Smooth muscle cell (in vitro differentiated cells): ENCODE results near the gene FNIP1. TPM values are rescaled to one million over a fixed set of nuclear protein-coding genes. Genes with fewer than 3 reads are reported as not detected.
"Not testable (repeated sequence)": the region's sequence is repeated elsewhere in the genome, so short reads cannot be mapped to it uniquely, and the experiment has no call there.

Experiments used
- DNase-seq: peaks from one replicate; lab custom pipeline; 2025; ENCODE audit not compliant: unreplicated experiment; lab: John Stamatoyannopoulos, UW
- H2AFZ ChIP-seq: fragments of 200-600 bp; sonication (generic); 2 replicates; pipeline ENCODE4 v1.6.0; 2016; ENCODE audit warnings: antibody characterized with exemption, low read depth, mild to moderate bottlenecking
- H3F3A ChIP-seq: fragments of 200-600 bp; sonication (generic); 2 replicates; pipeline ENCODE4 v1.6.0; 2017; ENCODE audit warnings: antibody characterized with exemption, low read depth
- H3K27ac ChIP-seq: fragments of 200-600 bp; sonication (generic); 2 replicates; pipeline ENCODE4 v1.5.1; 2016; ENCODE audit warnings: low read depth, mild to moderate bottlenecking
- H3K27me3 ChIP-seq: fragments of 200-600 bp; sonication (generic); 2 replicates; pipeline ENCODE4 v1.6.1; 2016; ENCODE audit warnings: low read depth, mild to moderate bottlenecking
- H3K36me3 ChIP-seq: fragments of 200-600 bp; sonication (generic); 2 replicates; pipeline ENCODE4 v1.5.1; 2016; ENCODE audit warnings: low read depth
- H3K4me1 ChIP-seq: fragments of 200-600 bp; sonication (generic); 2 replicates; pipeline ENCODE4 v1.5.1; 2016; ENCODE audit warnings: low read depth
- H3K4me2 ChIP-seq: fragments of 200-600 bp; sonication (generic); 2 replicates; pipeline ENCODE4 v1.6.0; 2016; ENCODE audit warnings: mild to moderate bottlenecking
- H3K4me3 ChIP-seq: fragments of 200-600 bp; sonication (generic); 2 replicates; pipeline ENCODE4 v1.5.1; 2016; ENCODE audit warnings: mild to moderate bottlenecking
- H3K79me2 ChIP-seq: fragments of 200-600 bp; sonication (generic); 2 replicates; pipeline ENCODE4 v1.6.0; 2016; ENCODE audit warnings: low read depth, mild to moderate bottlenecking
- H3K9ac ChIP-seq: fragments of 200-600 bp; sonication (generic); 2 replicates; pipeline ENCODE4 v1.6.0; 2016; ENCODE audit warnings: low read depth
- H3K9me3 ChIP-seq: fragments of 200-600 bp; sonication (generic); replicated peaks from 2 replicates; pipeline ENCODE4 v1.5.1; 2016; ENCODE audit warnings: low read depth
- H4K20me1 ChIP-seq: fragments of 200-600 bp; sonication (generic); 2 replicates; pipeline ENCODE4 v1.6.0; 2016; ENCODE audit warnings: low read depth
- WGBS: methylation state at CpG from one replicate; pipeline ENCODE4 v1.1.7; 2016; ENCODE audit warnings: low lambda C conversion rate; 5-methylcytosine and 5-hydroxymethylcytosine counted together
- polyA plus RNA-seq: library from polyadenylated mRNA; unstranded; fragments of >200 nt; fragmentation: Nextera tagmentation; extraction: Ambion mirVana; gene quantifications from 2 replicates; pipeline ENCODE4 v1.2.1, GENCODE V29; 2016
- total RNA-seq: library from RNA; depleted of rRNA; stranded (reverse); fragments of >200 nt; gene quantifications from 2 replicates; pipeline ENCODE4 v1.2.3, GENCODE V29; 2014
- TF ChIP-seq, protein P1 (sequence below): fragments of 200-600 bp; sonication (generic); IDR thresholded peaks from 2 replicates; pipeline ENCODE4 v1.5.1; 2017; ENCODE audit warnings: borderline replicate concordance, mild to moderate bottlenecking, antibody characterized with exemption; ENCODE audit not compliant: insufficient read depth, poor library complexity, severe bottlenecking

The FNIP1 gene
- total and polyA plus RNA-seq, 2 experiments from 2014 or later: 8.8 to 47.4 TPM

DNA sequence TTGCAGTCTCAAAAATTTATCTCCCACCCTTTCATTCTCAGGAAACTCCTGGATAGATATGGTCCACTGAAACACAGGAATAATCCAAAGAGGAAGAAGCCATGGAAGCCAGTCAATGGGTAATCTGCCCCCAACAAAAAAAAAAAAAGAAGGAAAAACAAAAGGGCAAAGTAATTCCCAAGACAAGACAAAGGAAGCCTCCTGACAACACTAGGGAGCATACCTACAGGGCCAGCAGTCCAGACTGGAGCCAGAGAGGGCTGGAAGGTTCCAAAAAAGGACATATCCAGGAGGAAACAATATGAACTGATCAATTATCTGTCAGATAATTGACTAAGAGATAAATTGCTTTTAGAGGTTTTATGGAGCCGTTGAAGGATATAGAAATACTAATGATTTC is 12.9 kb downstream of the FNIP1 start:
- TF ChIP-seq, protein P1, sequence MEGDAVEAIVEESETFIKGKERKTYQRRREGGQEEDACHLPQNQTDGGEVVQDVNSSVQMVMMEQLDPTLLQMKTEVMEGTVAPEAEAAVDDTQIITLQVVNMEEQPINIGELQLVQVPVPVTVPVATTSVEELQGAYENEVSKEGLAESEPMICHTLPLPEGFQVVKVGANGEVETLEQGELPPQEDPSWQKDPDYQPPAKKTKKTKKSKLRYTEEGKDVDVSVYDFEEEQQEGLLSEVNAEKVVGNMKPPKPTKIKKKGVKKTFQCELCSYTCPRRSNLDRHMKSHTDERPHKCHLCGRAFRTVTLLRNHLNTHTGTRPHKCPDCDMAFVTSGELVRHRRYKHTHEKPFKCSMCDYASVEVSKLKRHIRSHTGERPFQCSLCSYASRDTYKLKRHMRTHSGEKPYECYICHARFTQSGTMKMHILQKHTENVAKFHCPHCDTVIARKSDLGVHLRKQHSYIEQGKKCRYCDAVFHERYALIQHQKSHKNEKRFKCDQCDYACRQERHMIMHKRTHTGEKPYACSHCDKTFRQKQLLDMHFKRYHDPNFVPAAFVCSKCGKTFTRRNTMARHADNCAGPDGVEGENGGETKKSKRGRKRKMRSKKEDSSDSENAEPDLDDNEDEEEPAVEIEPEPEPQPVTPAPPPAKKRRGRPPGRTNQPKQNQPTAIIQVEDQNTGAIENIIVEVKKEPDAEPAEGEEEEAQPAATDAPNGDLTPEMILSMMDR: no peak
- Histone ChIP-seq H3K9me3 (no peaks in the 10 kb centered on the region), H3K27ac (no peak overlapping the region), H3K4me2 (no peak overlapping the region), H3K27me3 (no peaks in the 10 kb centered on the region), H3K36me3 (no peaks in the 10 kb centered on the region), H2AFZ (no peak overlapping the region), H3K79me2 (peaks cover 96% of the 10 kb centered on the region), H3K4me1 (peaks cover 7% of the 10 kb centered on the region), H3K4me3 (no peak overlapping the region), H3F3A (no peaks in the 10 kb centered on the region), H4K20me1 (peaks cover 95% of the 10 kb centered on the region), H3K9ac (no peak overlapping the region)
- 93% methylated on average over 1 of the region's 1 CpG for WGBS
- no peak for DNase-seq

DNA sequence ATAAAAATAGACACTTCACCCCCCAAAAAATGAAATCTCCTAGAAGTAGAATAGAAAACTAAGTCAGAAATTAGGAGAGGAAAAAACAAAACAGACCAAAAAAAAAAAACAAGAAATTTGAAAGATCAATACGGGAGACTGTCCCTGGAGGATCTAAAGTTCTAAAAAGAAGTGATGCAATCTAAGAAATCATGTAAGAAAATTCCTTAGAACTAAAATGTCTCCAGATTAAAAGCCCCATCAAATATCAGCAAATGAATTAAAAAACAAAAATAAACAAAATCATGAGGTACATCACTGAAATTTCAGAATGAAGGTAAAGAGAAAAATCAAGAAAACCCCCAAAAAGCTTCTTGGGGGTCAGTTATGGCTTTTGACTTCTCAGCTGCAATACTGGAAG is 13.5 kb downstream of the FNIP1 start:
- Histone ChIP-seq H2AFZ (no peak overlapping the region), H3K9me3 (no peaks in the 10 kb centered on the region), H3K27me3 (no peaks in the 10 kb centered on the region), H3K4me3 (no peak overlapping the region), H3K36me3 (no peaks in the 10 kb centered on the region), H4K20me1 (peaks cover 90% of the 10 kb centered on the region), H3K4me1 (peaks cover 7% of the 10 kb centered on the region), H3K9ac (no peak overlapping the region), H3F3A (no peaks in the 10 kb centered on the region), H3K79me2 (peaks cover 91% of the 10 kb centered on the region), H3K27ac (no peak overlapping the region), H3K4me2 (no peak overlapping the region)
- whole genome bisulfite sequencing: 96% methylated on average over 1 of the region's 1 CpG
- DNase-seq: no peak
- TF ChIP-seq, protein P1: no peak

GRCh38 chr5:131782717-131783116 is 14.1 kb downstream of the FNIP1 start:
- Histone ChIP-seq H3K4me2 (no peak overlapping the region), H3F3A (no peaks in the 10 kb centered on the region), H3K9ac (no peak overlapping the region), H3K4me1 (peaks cover 7% of the 10 kb centered on the region), H2AFZ (no peak overlapping the region), H3K27me3 (no peaks in the 10 kb centered on the region), H3K9me3 (no peaks in the 10 kb centered on the region), H3K36me3 (no peaks in the 10 kb centered on the region), H3K79me2 (peaks cover 91% of the 10 kb centered on the region), H4K20me1 (peaks cover 89% of the 10 kb centered on the region), H3K27ac (no peak overlapping the region), H3K4me3 (no peak overlapping the region)
- WGBS: 99% methylated on average over 11 of the region's 11 CpGs
- TF ChIP-seq, protein P1: no peak
- DNase-seq: no peak

GRCh38 chr5:131778141-131778540 is 18.7 kb downstream of the FNIP1 start:
- not testable (repeated sequence) for H3K9ac ChIP-seq, H3K27ac ChIP-seq, H3K4me1 ChIP-seq, H2AFZ ChIP-seq, H3K4me3 ChIP-seq, H3K9me3 ChIP-seq, H3K36me3 ChIP-seq, DNase-seq, H3F3A ChIP-seq, H3K27me3 ChIP-seq, H3K4me2 ChIP-seq
- 100% methylated on average over 1 of the region's 1 CpG for WGBS
- peaks cover 89% of the 10 kb centered on the region for H4K20me1 ChIP-seq
- H3K79me2 ChIP-seq: peaks cover 93% of the 10 kb centered on the region
